CD4-positive, alpha-beta memory T cell (primary cell): ENCODE results near the gene CADPS. TPM values are rescaled to one million over a fixed set of nuclear protein-coding genes. Genes with fewer than 3 reads are reported as not detected.

Source experiments
- CTCF ChIA-PET: fragments of 350-600 bp; sonication (Branson Sonifier 250); formaldehyde crosslinking; loops from one replicate; lab custom pipeline; 2021; ENCODE audit warnings: inconsistent platforms; ENCODE audit not compliant: partially characterized antibody; lab: Charles Lee
- POLR2A ChIA-PET: fragments of 350-600 bp; sonication (Branson Sonifier 250); formaldehyde crosslinking; loops from one replicate; lab custom pipeline; 2021; ENCODE audit not compliant: partially characterized antibody; lab: Charles Lee
- DNase-seq, 5 donors: peaks; one replicate each; pipeline versions ENCODE4 v3.0.0 to v3.0.0-alpha.2; 2020 to 2022; ENCODE audit warnings: mixed read lengths in 1 of 5
- H3K27ac ChIP-seq: one replicate; pipeline ENCODE4 v1.7.0; 2013; ENCODE audit warnings: low read depth, low read length
- H3K27me3 ChIP-seq: 2 replicates; pipeline ENCODE4 v1.7.0; 2013; ENCODE audit warnings: mild to moderate bottlenecking, low read length, moderate library complexity; ENCODE audit not compliant: insufficient read depth
- H3K36me3 ChIP-seq: 2 replicates; pipeline ENCODE4 v1.7.0; 2013; ENCODE audit warnings: mild to moderate bottlenecking, low read length, moderate library complexity; ENCODE audit not compliant: insufficient read depth
- H3K4me1 ChIP-seq: 2 replicates; pipeline ENCODE4 v1.7.0; 2013; ENCODE audit warnings: mild to moderate bottlenecking, low read length, moderate library complexity; ENCODE audit not compliant: insufficient read depth
- H3K4me3 ChIP-seq, 2 donors: one replicate each; pipeline ENCODE4 v1.7.0; 2013; ENCODE audit warnings: low read length in 2 of 2, mild to moderate bottlenecking in 1 of 2
- H3K9me3 ChIP-seq, 2 donors: one replicate each; pipeline ENCODE4 v1.7.0; 2013; ENCODE audit warnings: low read length in 2 of 2, control low read depth in 1 of 2; ENCODE audit not compliant: control insufficient read depth in 1 of 2
- H3K27ac Mint-ChIP-seq, 7 donors: one replicate each; pipeline ENCODE4 v1.8.0; 2020 to 2021; ENCODE audit warnings: mixed read lengths in 7 of 7, mild to moderate bottlenecking in 6 of 7, inconsistent platforms in 3 of 7, moderate library complexity in 3 of 7
- H3K27me3 Mint-ChIP-seq, 2 donors: one replicate each; pipeline ENCODE4 v1.8.0; 2020 to 2021; ENCODE audit warnings: mixed read lengths in 2 of 2
- H3K36me3 Mint-ChIP-seq, 2 donors: one replicate each; pipeline ENCODE4 v1.8.0; 2020 to 2021; ENCODE audit warnings: mixed read lengths in 2 of 2, inconsistent platforms in 1 of 2, mild to moderate bottlenecking in 1 of 2
- H3K4me1 Mint-ChIP-seq, 4 donors: one replicate each; pipeline ENCODE4 v1.8.0; 2020 to 2021; ENCODE audit warnings: mixed read lengths in 4 of 4, mild to moderate bottlenecking in 1 of 4
- H3K4me3 Mint-ChIP-seq, 8 donors: one replicate each; pipeline ENCODE4 v1.8.0; 2020 to 2021; ENCODE audit warnings: mixed read lengths in 8 of 8, mild to moderate bottlenecking in 7 of 8, moderate library complexity in 6 of 8, inconsistent platforms in 3 of 8
- H3K9me3 Mint-ChIP-seq, 8 donors: one replicate each; pipeline ENCODE4 v1.8.0; 2020 to 2021; ENCODE audit warnings: mixed read lengths in 8 of 8, mild to moderate bottlenecking in 5 of 8, inconsistent platforms in 3 of 8, moderate library complexity in 1 of 8
- intact Hi-C: fragments of 100-400 bp; cut with micrococcal nuclease; formaldehyde crosslinking; loops from one replicate; pipeline ENCODE4 v1.15.1; 2023
- polyA plus RNA-seq, 2 donors: library from polyadenylated mRNA; unstranded; fragments of 300-500 nt; fragmentation: Illumina TruSeq; gene quantifications; one replicate each; pipeline ENCODE4 v1.2.3, GENCODE V29; 2021
- total RNA-seq, 2 experiments: library from RNA; stranded (reverse); gene quantifications; one replicate each; pipeline ENCODE4 v1.2.3, GENCODE V29; 2021

Gene CADPS
- total and polyA plus RNA-seq, 4 experiments from 2014 or later: not detected

DNA sequence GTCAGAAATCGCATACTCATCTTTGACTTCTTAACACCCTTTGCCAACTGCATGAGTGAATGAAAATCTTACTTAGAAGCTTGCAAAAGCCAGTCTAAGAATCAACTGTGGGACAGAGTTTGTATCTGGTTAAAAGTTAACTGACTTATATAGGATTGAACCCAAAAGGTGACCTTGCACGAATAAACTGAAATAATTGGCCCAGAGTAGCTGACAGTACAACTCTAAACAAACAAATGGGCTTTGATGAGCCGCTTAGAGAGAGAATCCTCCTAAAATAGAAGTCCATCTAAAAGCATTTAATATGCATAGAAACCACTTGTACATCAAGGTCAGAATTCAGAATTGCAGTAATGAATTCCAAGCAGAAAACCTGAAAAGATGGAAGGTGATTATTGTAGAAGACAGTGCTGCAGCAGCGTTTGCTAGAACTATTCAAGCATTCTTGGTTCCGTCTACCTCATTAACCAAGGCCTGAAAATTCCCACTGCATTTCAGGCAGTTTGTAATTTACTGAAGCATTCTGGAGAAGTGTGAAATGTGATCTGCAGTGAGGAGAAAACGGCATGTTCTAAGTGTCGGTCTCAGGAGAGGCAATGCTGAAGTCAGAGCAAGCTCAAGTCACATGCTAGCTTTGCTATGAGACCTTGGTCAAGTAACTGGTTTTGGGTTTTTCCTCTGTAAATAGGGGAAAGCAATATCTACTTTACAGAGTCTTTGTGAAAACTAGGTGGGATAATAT lies 103.7 kb downstream of the CADPS start:
- Mint-ChIP-seq H3K27me3 (peaks cover 0 to 4% of the 10 kb centered on the region in 2 donors), H3K4me3 (no peak overlapping the region), H3K27ac (no peak overlapping the region), H3K36me3 (no peaks in the 10 kb centered on the region), H3K9me3 (peaks cover 0 to 6% (median under 1%) of the 10 kb centered on the region in 8 donors), H3K4me1 (no peaks in the 10 kb centered on the region)
- Histone ChIP-seq H3K9me3 (no peaks in the 10 kb centered on the region), H3K4me3 (no peak overlapping the region), H3K4me1 (no peaks in the 10 kb centered on the region), H3K36me3 (no peaks in the 10 kb centered on the region), H3K27ac (no peak overlapping the region), H3K27me3 (no peaks in the 10 kb centered on the region)
- DNase-seq: no peak
- intact Hi-C loops: no loop called here
- CTCF ChIA-PET: no interaction called here
- POLR2A ChIA-PET: no interaction called here

DNA sequence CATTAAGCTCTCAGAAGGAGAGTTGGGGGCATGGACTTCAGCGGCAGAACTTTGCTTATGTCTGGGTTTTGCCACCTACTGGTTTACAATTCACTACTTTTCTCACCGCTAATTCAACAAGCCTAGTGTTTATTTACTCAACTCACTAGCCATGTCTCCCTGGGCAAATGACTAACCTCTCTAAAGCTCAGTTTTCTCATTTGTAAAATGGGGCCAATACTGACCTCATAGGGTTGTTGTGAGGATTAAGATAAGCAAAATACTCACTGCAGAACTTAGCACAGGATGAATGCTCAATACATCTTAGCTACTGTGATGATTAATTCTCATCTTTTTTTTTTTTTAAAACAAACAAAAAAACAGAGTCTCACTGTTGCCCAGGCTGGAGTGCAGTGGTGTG lies 106.3 kb downstream of the CADPS start:
- Histone ChIP-seq H3K27me3 (no peaks in the 10 kb centered on the region), H3K36me3 (no peaks in the 10 kb centered on the region), H3K4me3 (no peak overlapping the region), H3K9me3 (no peaks in the 10 kb centered on the region), H3K4me1 (no peaks in the 10 kb centered on the region), H3K27ac (no peak overlapping the region)
- ChIA-PET POLR2A (no interaction called here), CTCF (no interaction called here)
- Mint-ChIP-seq H3K36me3 (no peaks in the 10 kb centered on the region), H3K27me3 (peaks cover 0 to 3% of the 10 kb centered on the region in 2 donors), H3K4me1 (no peaks in the 10 kb centered on the region), H3K4me3 (no peak overlapping the region), H3K27ac (no peak overlapping the region), H3K9me3 (peaks cover 0 to 3% (median 0%) of the 10 kb centered on the region in 8 donors)
- no peak for DNase-seq
- intact Hi-C loops: no loop called here

GRCh38 chr3:62761711-62762110 lies 113.5 kb downstream of the CADPS start:
- Histone ChIP-seq H3K36me3 (no peaks in the 10 kb centered on the region), H3K27ac (no peak overlapping the region), H3K4me1 (no peaks in the 10 kb centered on the region), H3K4me3 (no peak overlapping the region), H3K9me3 (no peaks in the 10 kb centered on the region), H3K27me3 (no peaks in the 10 kb centered on the region)
- Mint-ChIP-seq H3K27me3 (no peaks in the 10 kb centered on the region), H3K4me1 (no peaks in the 10 kb centered on the region), H3K27ac (no peak overlapping the region), H3K36me3 (no peaks in the 10 kb centered on the region), H3K9me3 (peaks cover 0 to 10% (median under 1%) of the 10 kb centered on the region in 8 donors), H3K4me3 (no peak overlapping the region)
- ChIA-PET POLR2A (no interaction called here), CTCF (no interaction called here)
- intact Hi-C loops: no loop called here
- no peak for DNase-seq

- intact Hi-C loops: no loop called here
- Histone ChIP-seq H3K4me3 (no peak overlapping the region), H3K9me3 (no peaks in the 10 kb centered on the region), H3K27ac (no peak overlapping the region), H3K36me3 (no peaks in the 10 kb centered on the region), H3K4me1 (no peaks in the 10 kb centered on the region), H3K27me3 (no peaks in the 10 kb centered on the region)
- no peak for DNase-seq
- ChIA-PET POLR2A (no interaction called here), CTCF (no interaction called here)
- no peak overlapping the region for H3K27ac Mint-ChIP-seq
- H3K36me3 Mint-ChIP-seq: no peaks in the 10 kb centered on the region
- H3K27me3 Mint-ChIP-seq: no peaks in the 10 kb centered on the region
- no peaks in the 10 kb centered on the region for H3K4me1 Mint-ChIP-seq
- H3K9me3 Mint-ChIP-seq: peaks cover 0 to 13% (median 1%) of the 10 kb centered on the region in 8 donors
- no peak overlapping the region for H3K4me3 Mint-ChIP-seq
Measured at GRCh38 chr3:62761311-62761710, 113.9 kb downstream of the CADPS start.

- intact Hi-C loops: no loop called here
- Mint-ChIP-seq H3K36me3 (no peaks in the 10 kb centered on the region), H3K4me3 (no peak overlapping the region), H3K4me1 (no peaks in the 10 kb centered on the region), H3K27me3 (no peaks in the 10 kb centered on the region), H3K27ac (no peak overlapping the region), H3K9me3 (peaks cover 0 to 13% (median 2%) of the 10 kb centered on the region in 8 donors)
- Histone ChIP-seq H3K4me1 (no peaks in the 10 kb centered on the region), H3K9me3 (no peaks in the 10 kb centered on the region), H3K36me3 (no peaks in the 10 kb centered on the region), H3K27me3 (no peaks in the 10 kb centered on the region), H3K4me3 (no peak overlapping the region), H3K27ac (no peak overlapping the region)
- CTCF ChIA-PET: no interaction called here
- POLR2A ChIA-PET: no interaction called here
- no peak for DNase-seq
Measured at GRCh38 chr3:62758296-62759066, 116.7 kb downstream of the CADPS start.

GRCh38 chr3:62757045-62757444 lies 118.2 kb downstream of the CADPS start:
- intact Hi-C loops: no loop called here
- Histone ChIP-seq H3K27me3 (no peaks in the 10 kb centered on the region), H3K36me3 (no peaks in the 10 kb centered on the region), H3K9me3 (no peaks in the 10 kb centered on the region), H3K4me1 (no peaks in the 10 kb centered on the region), H3K27ac (no peak overlapping the region), H3K4me3 (no peak overlapping the region)
- peaks cover 0 to 13% (median 3%) of the 10 kb centered on the region in 8 donors for H3K9me3 Mint-ChIP-seq
- no peaks in the 10 kb centered on the region for H3K4me1 Mint-ChIP-seq
- no peaks in the 10 kb centered on the region for H3K27me3 Mint-ChIP-seq
- H3K36me3 Mint-ChIP-seq: no peaks in the 10 kb centered on the region
- H3K27ac Mint-ChIP-seq: no peak overlapping the region
- ChIA-PET POLR2A (no interaction called here), CTCF (no interaction called here)
- H3K4me3 Mint-ChIP-seq: no peak overlapping the region
- DNase-seq: no peak

DNA sequence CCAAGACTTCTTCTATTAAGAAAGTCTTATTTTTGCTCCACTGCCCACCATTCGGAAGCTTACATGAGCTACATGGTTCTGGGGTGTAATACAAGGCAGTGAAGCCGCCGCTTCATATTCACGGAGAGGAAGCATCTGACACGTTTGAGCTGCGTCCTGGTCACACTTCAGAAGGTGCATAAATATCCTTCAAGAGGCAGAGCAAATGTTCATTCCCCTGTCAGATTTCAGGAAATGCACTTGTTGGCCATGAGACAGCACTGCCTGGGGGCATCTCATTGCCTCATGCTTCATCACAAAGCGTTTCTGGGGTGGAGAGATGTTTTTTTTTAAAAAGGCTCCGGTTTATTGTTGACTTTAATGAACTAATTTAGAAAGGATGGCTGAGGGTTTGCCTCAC lies 119.9 kb downstream of the CADPS start:
- no peaks in the 10 kb centered on the region for H3K36me3 ChIP-seq
- H3K27ac Mint-ChIP-seq: no peak overlapping the region
- no peak overlapping the region for H3K4me3 ChIP-seq
- intact Hi-C loops: no loop called here
- no peaks in the 10 kb centered on the region for H3K4me1 Mint-ChIP-seq
- H3K9me3 ChIP-seq: no peaks in the 10 kb centered on the region
- no peaks in the 10 kb centered on the region for H3K36me3 Mint-ChIP-seq
- no peak overlapping the region for H3K27ac ChIP-seq
- no peak overlapping the region for H3K4me3 Mint-ChIP-seq
- DNase-seq: no peak
- ChIA-PET POLR2A (no interaction called here), CTCF (no interaction called here)
- no peaks in the 10 kb centered on the region for H3K27me3 ChIP-seq
- H3K9me3 Mint-ChIP-seq: peaks cover 0 to 10% (median 2%) of the 10 kb centered on the region in 8 donors
- H3K4me1 ChIP-seq: no peaks in the 10 kb centered on the region
- H3K27me3 Mint-ChIP-seq: no peaks in the 10 kb centered on the region
